PC-3 (cell line): ENCODE measurements around the gene PHKB. TPM values are rescaled to one million over a fixed set of nuclear protein-coding genes. Genes with fewer than 3 reads are reported as not detected.

ENCODE experiments used
- ATAC-seq: fragments of 200-7000 bp; cut with Tn5 transposase; 2 replicates; pipeline ENCODE4 v1.9.1; 2020; ENCODE audit warnings: mild to moderate bottlenecking, moderate library complexity
- BruUV-seq: library from RNA; stranded (reverse); fragments of 400-500 nt; replicated peaks from 2 replicates; lab custom pipeline; 2021; lab: Mats Ljungman, UMichigan
- CTCF ChIA-PET: fragments of 300-600 bp; sonication (Branson Sonifier 250); formaldehyde crosslinking; loops from one replicate; lab custom pipeline; 2022; ENCODE audit warnings: antibody characterized with exemption; lab: Charles Lee
- POLR2A ChIA-PET: fragments of 300-600 bp; sonication (Branson Sonifier 250); formaldehyde crosslinking; loops from one replicate; lab custom pipeline; 2022; ENCODE audit warnings: antibody characterized with exemption; ENCODE audit not compliant: unreplicated experiment; lab: Charles Lee
- DNase-seq: peaks from one replicate; pipeline ENCODE4 v3.0.0-alpha.2; 2015
- H2AFZ ChIP-seq: fragments of 300-600 bp; sonication (generic); 2 replicates; pipeline ENCODE4 v1.6.0; 2016; ENCODE audit warnings: antibody characterized with exemption, low read length
- H3F3A ChIP-seq: fragments of 300-600 bp; sonication (generic); one replicate; pipeline ENCODE4 v1.6.0; 2017; ENCODE audit warnings: antibody characterized with exemption, low read length, control low read depth, mild to moderate bottlenecking; ENCODE audit not compliant: unreplicated experiment
- H3K27ac ChIP-seq: fragments of 300-600 bp; sonication (generic); 2 replicates; pipeline ENCODE4 v1.5.1; 2016; ENCODE audit warnings: mild to moderate bottlenecking, low read length
- H3K27me3 ChIP-seq: fragments of 300-600 bp; sonication (generic); 2 replicates; pipeline ENCODE4 v1.6.1; 2016; ENCODE audit warnings: low read length, mixed read lengths
- H3K36me3 ChIP-seq: fragments of 300-600 bp; sonication (generic); 2 replicates; pipeline ENCODE4 v1.6.1; 2016; ENCODE audit warnings: low read depth, mixed run types, low read length, mixed read lengths
- H3K4me1 ChIP-seq: fragments of 300-600 bp; sonication (generic); 2 replicates; pipeline ENCODE4 v1.5.1; 2016; ENCODE audit warnings: low read length; ENCODE audit not compliant: insufficient read depth
- H3K4me2 ChIP-seq: fragments of 300-600 bp; sonication (generic); 2 replicates; pipeline ENCODE4 v1.6.0; 2016; ENCODE audit warnings: low read length
- H3K4me3 ChIP-seq: fragments of 300-600 bp; sonication (generic); 2 replicates; pipeline ENCODE4 v1.5.1; 2016; ENCODE audit warnings: mild to moderate bottlenecking, low read length, mixed read lengths
- H3K79me2 ChIP-seq: fragments of 300-600 bp; sonication (generic); 2 replicates; pipeline ENCODE4 v1.6.1; 2017; ENCODE audit warnings: low read length, mixed read lengths
- H3K9ac ChIP-seq: fragments of 300-600 bp; sonication (generic); 2 replicates; pipeline ENCODE4 v1.6.0; 2016; ENCODE audit warnings: mild to moderate bottlenecking, low read length
- H3K9me2 ChIP-seq: fragments of 300-600 bp; sonication (generic); replicated peaks from 2 replicates; pipeline ENCODE4 v1.6.1; 2016; ENCODE audit warnings: mixed run types, low read length, mixed read lengths
- H3K9me3 ChIP-seq: fragments of 300-600 bp; sonication (generic); 2 replicates; pipeline ENCODE4 v1.6.1; 2016; ENCODE audit warnings: low read length, mixed read lengths
- H4K20me1 ChIP-seq: fragments of 300-600 bp; sonication (generic); 2 replicates; pipeline ENCODE4 v1.6.1; 2016; ENCODE audit warnings: low read length, mixed read lengths
- EZH2 ChIP-seq: fragments of 300-600 bp; sonication (generic); IDR thresholded peaks from one replicate; pipeline ENCODE4 v1.6.1; 2017; ENCODE audit warnings: antibody characterized with exemption, mild to moderate bottlenecking, low read length; ENCODE audit not compliant: unreplicated experiment
- EZH2phosphoT487 ChIP-seq: fragments of 300-600 bp; sonication (generic); IDR thresholded peaks from 2 replicates; pipeline ENCODE4 v1.6.1; 2018; ENCODE audit warnings: mild to moderate bottlenecking, antibody characterized with exemption, low read length, borderline replicate concordance
- intact Hi-C: fragments of 100-400 bp; cut with micrococcal nuclease; formaldehyde crosslinking; loops from 2 replicates; pipeline ENCODE4 v1.9.0; 2023
- total RNA-seq: library from RNA; depleted of rRNA; stranded (reverse); fragments of >200 nt; gene quantifications from 2 replicates; pipeline ENCODE4 v1.2.3, GENCODE V29; 2014
- TF ChIP-seq, protein P1 (sequence below): fragments of 300-600 bp; sonication (generic); conservative IDR thresholded peaks from 2 replicates; pipeline ENCODE4 v1.5.1; 2017; ENCODE audit warnings: antibody characterized with exemption, low read depth, mild to moderate bottlenecking, low read length

The PHKB gene
- total RNA-seq, 1 experiment from 2014 or later = 31.8 TPM

- H3K36me3 ChIP-seq = no peaks in the 10 kb centered on the region
- ATAC-seq (no peak), DNase-seq (no peak)
- H3K4me1 ChIP-seq = peaks cover 36% of the 10 kb centered on the region
- no peak overlapping the region for H3K4me2 ChIP-seq
- no peak overlapping the region for H3K9ac ChIP-seq
- H3K27me3 ChIP-seq = no peaks in the 10 kb centered on the region
- TF ChIP-seq EZH2phosphoT487 = no peak
- TF ChIP-seq, protein P1, sequence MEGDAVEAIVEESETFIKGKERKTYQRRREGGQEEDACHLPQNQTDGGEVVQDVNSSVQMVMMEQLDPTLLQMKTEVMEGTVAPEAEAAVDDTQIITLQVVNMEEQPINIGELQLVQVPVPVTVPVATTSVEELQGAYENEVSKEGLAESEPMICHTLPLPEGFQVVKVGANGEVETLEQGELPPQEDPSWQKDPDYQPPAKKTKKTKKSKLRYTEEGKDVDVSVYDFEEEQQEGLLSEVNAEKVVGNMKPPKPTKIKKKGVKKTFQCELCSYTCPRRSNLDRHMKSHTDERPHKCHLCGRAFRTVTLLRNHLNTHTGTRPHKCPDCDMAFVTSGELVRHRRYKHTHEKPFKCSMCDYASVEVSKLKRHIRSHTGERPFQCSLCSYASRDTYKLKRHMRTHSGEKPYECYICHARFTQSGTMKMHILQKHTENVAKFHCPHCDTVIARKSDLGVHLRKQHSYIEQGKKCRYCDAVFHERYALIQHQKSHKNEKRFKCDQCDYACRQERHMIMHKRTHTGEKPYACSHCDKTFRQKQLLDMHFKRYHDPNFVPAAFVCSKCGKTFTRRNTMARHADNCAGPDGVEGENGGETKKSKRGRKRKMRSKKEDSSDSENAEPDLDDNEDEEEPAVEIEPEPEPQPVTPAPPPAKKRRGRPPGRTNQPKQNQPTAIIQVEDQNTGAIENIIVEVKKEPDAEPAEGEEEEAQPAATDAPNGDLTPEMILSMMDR = no peak
- no peak for TF ChIP-seq EZH2
- no peak overlapping the region for H3K27ac ChIP-seq
- ChIA-PET CTCF (no interaction called here), POLR2A (no interaction called here)
- H3K9me2 ChIP-seq = no peaks in the 10 kb centered on the region
- no peaks in the 10 kb centered on the region for H3K9me3 ChIP-seq
- H2AFZ ChIP-seq = no peak overlapping the region
- H3K4me3 ChIP-seq = no peak overlapping the region
- no peaks in the 10 kb centered on the region for H3K79me2 ChIP-seq
- intact Hi-C loops = no loop called here
- no TSS peak for BruUV-seq
- peaks cover 3% of the 10 kb centered on the region for H3F3A ChIP-seq
- no peaks in the 10 kb centered on the region for H4K20me1 ChIP-seq
These were observed 268.6 kb downstream of the PHKB start for GRCh38 chr16:47729701-47730100.

- Histone ChIP-seq H3K4me1 (peaks cover 49% of the 10 kb centered on the region), H3K4me2 (no peak overlapping the region), H2AFZ (no peak overlapping the region), H4K20me1 (no peaks in the 10 kb centered on the region), H3K27me3 (no peaks in the 10 kb centered on the region), H3K9ac (no peak overlapping the region), H3F3A (peaks cover 3% of the 10 kb centered on the region), H3K79me2 (no peaks in the 10 kb centered on the region), H3K36me3 (no peaks in the 10 kb centered on the region), H3K27ac (no peak overlapping the region), H3K4me3 (no peak overlapping the region), H3K9me2 (no peaks in the 10 kb centered on the region), H3K9me3 (no peaks in the 10 kb centered on the region)
- TF ChIP-seq, protein P1 = no peak
- DNase-seq = peak; percentile 46
- ChIA-PET CTCF (no interaction called here), POLR2A (no interaction called here)
- BruUV-seq = no TSS peak
- intact Hi-C loops = no loop called here
- no peak for ATAC-seq
These were observed 270.1 kb downstream of the PHKB start for GRCh38 chr16:47731252-47731651.

- CTCF ChIA-PET = no interaction called here
These were observed 271.0 kb downstream of the PHKB start for GRCh38 chr16:47732122-47732521.

More at GRCh38 chr16:47732122-47732521, 271.0 kb downstream of the PHKB start:
- peak overlapping the region; percentile 75 for H3K27ac ChIP-seq
- no peak for DNase-seq
- H3K9me2 ChIP-seq = no peaks in the 10 kb centered on the region
- no peak overlapping the region for H2AFZ ChIP-seq
- POLR2A ChIA-PET = no interaction called here
- peaks cover 3% of the 10 kb centered on the region for H3F3A ChIP-seq
- intact Hi-C loops = no loop called here
- H3K9ac ChIP-seq = no peak overlapping the region
- no peak for TF ChIP-seq EZH2phosphoT487
- TF ChIP-seq, protein P1 = no peak
- H3K79me2 ChIP-seq = no peaks in the 10 kb centered on the region
- H3K36me3 ChIP-seq = no peaks in the 10 kb centered on the region
- ATAC-seq = no peak
- no TSS peak for BruUV-seq
- peak overlapping the region; percentile 6; the same call in 1 of the 2 replicates for H3K4me3 ChIP-seq
- H4K20me1 ChIP-seq = no peaks in the 10 kb centered on the region
- peak overlapping the region; percentile 44 for H3K4me2 ChIP-seq
- peaks cover 49% of the 10 kb centered on the region for H3K4me1 ChIP-seq
- no peaks in the 10 kb centered on the region for H3K27me3 ChIP-seq
- H3K9me3 ChIP-seq = no peaks in the 10 kb centered on the region
